GM19193 (cell line): ENCODE measurements around the gene LRRC61.
A peak's percentile ranks its signal among the peaks of the same experiment; 100 is the strongest.

ENCODE experiments used
- POLR2A ChIP-seq: IDR thresholded peaks from 4 replicates; pipeline ENCODE4 v1.6.1; 2011; ENCODE audit not compliant: insufficient read depth, insufficient read length; ENCODE audit errors: extremely low read depth

The LRRC61 gene, protein sequence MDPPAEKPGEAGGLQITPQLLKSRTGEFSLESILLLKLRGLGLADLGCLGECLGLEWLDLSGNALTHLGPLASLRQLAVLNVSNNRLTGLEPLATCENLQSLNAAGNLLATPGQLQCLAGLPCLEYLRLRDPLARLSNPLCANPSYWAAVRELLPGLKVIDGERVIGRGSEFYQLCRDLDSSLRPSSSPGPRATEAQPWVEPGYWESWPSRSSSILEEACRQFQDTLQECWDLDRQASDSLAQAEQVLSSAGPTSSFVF

DNA sequence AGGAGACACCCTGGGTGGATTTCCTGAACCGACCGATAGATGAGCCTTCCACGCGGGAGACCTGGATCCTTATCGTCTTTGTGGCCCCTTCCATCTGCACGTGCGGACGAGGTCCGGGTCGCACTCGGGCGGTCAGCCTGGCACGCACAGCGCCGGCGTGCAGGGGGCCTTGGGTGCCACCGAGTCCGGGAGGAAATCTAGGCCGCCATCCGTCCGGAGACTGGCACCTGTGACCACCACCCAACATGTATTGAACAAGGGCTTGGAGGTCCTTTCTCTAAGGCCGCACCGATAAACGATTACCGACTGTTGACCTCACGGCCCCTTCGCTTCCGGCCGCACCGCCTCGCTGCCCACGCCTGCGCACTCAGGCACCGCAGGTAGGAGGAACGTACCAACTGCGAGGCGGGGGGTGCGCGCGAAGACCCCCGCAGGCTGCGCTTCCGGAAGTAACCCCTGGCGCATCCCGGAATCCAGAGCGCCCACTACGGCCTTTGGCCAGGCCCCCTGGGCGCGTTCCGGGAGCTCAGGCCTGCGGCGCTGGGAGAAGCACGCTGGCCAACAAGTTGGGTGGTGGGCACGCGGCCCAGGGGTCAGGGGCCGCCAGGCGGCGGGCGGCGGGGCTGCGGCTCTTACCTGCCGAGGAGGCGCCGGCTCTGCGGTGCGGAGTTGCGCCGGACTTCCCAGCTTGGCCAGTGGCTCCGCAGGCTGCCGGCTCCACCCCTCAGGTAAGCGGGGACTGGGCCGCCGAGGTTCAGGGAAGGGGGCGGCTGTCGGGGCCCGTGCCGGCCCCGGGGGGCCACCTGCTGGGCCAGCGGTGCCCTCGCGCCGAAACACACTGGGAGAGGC lies at the start of gene LRRC61, which contains the start of gene ACTR3C:
Gene LRRC61, plus strand, starts transcription at position 523 of the 849 bp plus-strand sequence. CDS start 13,507 bp downstream, outside the sequence.
Gene ACTR3C, minus strand, starts transcription at position 713 of the 849 bp plus-strand sequence. CDS start 28,249 bp downstream, outside the sequence.
- TF ChIP-seq POLR2A, result peak; percentile 86

DNA sequence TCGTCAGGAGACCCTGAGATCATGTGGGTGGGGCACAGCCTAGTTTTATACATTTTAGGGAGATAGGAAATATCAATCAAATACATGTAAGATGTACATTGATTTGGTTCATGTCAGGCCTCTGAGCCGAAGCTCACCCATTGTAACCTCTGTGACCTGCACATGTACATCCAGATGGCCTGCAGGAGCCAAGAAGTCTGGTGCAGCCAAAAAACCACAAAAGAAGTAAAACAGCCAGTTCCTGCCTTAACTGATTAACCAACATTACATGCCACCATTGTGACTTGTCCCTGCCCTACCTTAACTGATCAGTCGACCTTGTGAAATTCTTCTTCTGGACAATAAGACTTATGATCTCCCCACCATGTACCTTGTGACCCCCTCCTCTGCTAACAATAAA lies 16.0 kb upstream of the LRRC61 start:
- TF ChIP-seq POLR2A, result no peak

DNA sequence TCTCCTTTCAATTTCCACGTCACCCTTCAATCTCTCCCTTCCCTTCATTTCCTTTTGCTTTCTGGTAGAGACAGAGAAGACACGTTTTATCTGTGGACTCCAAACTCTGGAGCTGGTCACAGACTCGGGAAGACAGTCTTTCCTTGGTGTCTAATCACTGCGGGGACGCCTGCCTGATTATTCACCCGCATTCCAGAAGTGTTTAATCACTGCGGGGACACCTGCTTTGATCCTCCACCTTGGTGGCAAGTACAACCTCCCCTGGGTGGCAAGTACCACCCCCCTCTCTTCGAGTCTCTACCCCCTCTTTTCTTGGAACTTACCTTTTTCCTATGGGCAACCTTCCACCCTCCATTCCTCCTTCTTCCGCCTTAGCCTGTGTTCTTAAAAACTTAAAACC lies 15.3 kb upstream of the LRRC61 start:
- no peak for TF ChIP-seq POLR2A

DNA sequence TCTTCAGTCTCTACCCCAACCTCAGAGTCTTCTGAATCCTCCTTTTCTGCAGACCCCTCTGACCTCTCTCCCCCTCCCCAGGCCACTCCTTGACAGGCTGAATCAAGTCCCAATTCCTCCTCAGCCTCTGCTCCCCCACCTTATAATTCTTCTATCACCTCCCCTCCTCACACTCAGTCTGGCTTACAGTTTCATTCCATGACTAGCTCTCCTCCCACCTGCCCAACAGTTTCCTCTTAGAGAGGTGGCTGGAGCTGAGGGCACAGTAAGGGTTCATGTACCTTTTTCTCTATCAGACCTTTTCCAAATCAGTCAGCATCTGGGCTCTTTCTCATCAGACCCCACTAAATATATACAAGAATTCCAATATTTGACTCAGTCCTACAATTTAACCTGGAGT lies 14.6 kb upstream of the LRRC61 start:
- no peak for TF ChIP-seq POLR2A

DNA sequence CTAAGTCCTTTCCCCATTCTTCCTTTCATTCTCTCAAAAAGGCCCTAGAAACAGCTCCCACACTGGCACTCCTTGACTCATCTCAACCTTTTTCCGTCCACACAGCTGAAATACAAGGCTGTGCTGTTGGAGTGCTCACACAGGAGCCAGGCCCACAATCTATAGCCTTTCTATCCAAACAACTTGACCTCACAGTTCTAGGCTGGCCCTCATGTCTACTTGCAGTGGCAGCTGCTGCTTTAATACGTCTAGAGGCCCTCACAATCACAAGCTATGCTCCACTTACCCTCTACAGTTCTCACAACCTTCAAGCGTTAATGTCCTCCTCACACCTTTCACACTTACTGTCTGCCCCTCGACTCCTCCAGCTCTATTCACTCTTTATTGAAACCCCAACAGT lies 12.0 kb upstream of the LRRC61 start:
- no peak for TF ChIP-seq POLR2A

DNA sequence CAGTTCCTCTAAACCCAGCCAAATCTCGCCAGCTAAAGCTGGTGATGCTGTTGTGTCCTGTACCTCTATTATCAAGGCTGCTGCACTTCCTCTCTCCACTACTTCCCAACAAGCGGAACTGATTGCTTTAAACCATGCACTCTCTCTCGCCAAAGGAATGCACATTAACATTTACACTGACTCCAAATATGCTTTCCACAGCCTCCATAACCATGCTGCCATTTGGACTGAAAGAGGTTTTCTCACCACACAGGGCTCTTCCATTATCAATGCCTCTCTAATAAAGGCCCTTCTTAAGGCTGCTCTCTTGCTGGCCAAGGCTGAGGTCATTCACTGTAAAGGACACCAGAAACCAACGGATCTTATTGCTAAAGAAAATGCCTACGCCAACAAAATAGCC lies 11.4 kb upstream of the LRRC61 start:
- no peak for TF ChIP-seq POLR2A

DNA sequence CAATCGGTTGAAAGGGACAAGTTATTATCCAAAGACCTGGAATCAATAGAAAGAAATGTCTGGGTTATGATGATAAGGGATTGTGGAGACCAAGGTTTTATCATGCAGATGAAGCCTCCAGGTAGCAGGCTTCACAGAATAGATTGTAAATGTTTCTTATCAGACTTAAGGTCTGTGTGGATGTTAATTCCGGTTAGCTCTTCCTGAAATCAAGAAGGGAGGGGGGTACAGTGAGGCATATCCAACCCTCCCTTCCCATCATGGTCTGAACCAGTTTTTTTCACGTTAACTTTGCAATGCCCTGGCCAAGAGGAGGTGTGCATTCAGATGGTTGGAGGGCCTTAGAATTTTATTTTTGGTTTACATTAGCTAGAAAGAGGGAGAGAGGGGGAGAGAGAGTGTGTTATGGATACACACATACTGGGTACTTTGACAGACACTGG lies 9.8 kb upstream of the LRRC61 start:
- TF ChIP-seq POLR2A, result no peak

DNA sequence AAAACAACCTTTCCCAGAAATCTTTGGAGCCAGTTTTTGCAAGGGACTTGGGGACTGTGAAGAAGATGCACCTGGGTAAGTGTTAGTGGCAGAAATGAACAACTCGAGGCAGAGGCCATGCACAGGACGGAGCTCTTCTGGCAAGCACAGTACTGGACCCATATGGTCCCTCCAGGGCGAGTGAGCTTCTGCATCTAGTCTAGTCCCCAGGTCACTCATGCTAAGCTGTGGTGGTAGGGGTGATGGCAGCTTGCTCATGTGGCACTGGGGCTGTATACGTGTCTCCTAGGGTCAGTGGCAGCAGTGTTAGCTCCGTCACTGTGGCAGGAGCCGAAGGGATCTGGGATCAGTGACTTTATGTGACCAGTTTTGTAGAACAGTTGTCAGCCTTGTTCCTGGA lies 9.3 kb upstream of the LRRC61 start:
- TF ChIP-seq POLR2A, result no peak

DNA sequence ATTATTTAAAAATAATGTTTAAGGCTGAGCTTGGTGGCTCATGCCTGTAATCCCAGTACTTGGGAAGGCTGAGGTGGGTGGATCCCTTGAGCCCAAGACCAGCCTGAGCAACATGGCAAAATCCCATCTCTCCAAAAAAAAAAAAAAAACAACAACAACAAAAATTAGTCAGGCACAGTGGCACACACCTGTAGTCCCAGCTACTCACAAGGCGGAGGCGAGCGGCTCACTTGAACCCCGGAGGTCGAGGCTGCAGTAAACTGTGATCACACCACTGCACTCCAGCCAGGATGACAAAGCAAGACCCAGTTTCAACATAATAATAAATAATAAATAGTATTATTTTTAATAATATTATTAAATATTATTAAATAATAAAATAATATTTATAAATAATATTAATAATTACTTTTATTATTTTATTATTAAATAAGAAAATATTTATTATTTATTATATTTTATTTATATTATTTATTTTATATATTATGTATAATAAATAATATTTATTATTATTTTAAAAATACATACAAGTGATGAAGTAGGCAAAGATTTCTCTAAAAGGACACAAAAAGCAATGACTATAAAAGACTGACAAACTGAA lies 8.4 kb upstream of the LRRC61 start:
- no peak for TF ChIP-seq POLR2A

DNA sequence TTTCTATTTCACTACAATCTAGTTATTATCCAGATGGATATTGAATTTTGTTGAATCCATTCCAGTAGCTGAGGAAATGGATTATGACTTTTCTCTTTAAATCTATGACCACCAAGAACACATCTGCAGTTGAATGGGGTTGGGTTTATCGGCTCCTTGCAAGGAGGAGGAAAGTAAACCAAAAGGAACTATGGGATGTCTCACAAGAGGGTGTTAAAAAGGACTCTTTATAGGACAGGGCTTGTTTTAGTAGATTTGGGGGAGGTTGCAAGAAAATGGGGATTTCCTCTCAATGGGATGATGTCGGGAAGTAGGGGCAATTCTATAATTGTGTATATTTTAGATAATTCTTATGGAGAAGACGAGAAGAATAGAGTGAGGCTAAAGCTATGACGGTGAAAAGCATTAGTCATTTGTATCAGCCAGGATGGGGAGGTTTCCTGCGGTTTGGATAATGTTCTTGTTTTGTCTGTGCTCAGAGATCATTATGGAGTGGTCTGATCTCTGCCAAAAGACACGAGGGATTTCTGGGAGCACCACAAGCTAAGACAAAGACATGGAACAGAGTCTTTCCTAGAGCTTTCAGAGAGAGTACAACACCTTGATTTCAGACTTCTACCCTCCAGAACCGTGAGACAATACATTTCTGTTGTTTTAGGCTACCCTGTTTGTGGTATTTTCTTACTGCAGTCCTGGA lies 5.3 kb upstream of the LRRC61 start:
- TF ChIP-seq POLR2A, result no peak

DNA sequence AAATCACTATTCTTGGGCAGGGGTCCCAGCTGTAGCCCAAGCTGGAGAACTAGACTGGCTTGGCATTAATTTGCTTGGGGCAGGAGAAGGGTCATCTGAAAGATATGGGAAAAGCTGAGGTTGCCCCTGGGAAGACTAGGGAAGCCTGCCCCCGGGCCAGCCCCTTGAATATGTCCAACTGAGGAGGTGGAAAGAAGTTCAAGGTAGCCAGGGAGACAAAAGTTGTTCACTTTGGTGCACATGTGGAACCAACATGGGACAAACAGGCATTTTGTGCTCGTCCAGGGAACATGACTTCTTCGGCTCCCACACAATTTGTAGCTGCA lies 1.4 kb upstream of the LRRC61 start:
- no peak for TF ChIP-seq POLR2A

DNA sequence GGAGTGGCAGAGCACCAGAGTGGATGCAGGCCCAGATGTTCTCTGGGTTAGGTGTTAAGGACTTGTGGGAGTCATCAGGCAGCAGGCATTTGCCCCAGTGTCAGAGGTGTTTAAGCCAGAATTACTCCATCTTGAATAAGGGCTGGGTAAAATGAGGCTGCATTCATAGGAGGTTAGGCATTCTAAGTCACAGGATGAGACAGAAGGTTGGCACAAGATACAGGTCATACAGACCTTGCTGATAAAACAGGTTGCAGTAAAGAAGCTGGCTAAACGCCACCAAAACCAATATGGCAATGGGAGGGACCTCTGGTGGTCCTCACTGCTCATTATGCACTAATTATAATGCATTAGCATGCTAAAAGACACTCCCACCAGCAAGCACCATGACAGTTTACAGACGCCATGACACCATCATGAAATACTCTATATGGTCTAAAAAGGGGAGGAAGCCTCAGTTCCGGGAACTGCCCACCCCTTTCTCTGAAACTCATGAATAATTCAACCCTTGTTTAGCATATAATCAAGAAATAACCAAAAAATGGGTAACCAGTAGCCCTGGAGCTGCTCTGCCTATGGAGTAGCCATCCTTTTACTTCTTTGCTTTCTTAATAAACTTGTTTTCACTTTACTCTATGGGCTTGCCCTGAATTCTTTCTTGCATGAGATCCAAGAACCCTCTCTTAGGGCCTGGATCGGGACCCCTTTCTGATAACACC lies 882 bp upstream of the LRRC61 start:
- TF ChIP-seq POLR2A, result no peak

DNA sequence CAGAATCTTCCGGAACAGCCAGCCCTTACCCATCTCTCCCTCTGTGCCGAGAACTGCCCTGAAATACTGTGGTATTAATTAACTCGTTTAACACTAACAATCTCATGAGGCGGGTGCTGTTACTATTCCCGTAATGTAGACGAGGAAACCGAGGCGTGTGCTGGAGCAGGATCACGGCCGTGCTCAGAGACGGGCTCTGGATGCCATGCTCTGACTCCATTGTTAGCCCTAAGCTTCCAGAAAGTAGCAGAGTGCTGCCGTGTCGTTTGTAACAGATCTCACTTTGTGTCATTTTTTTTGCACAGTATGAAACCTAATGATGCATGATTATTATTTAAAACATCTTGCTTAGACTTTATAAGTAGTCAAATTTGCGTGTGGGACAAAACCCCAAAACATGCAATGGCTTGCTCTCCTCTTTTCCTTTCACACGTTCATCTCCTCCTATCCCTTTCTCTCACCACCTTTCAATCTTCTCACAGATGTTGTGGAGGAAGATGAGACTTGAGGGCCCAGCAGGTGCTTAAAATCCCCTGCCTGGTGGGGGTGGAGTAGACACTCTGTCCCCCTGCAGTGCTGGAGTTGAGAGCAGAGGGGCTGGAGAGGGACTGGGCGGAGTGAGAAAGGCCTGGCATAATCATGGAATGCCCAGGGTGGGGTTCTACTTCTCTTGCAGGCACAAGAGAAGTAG lies 672 bp downstream of the LRRC61 start:
- TF ChIP-seq POLR2A, result no peak

DNA sequence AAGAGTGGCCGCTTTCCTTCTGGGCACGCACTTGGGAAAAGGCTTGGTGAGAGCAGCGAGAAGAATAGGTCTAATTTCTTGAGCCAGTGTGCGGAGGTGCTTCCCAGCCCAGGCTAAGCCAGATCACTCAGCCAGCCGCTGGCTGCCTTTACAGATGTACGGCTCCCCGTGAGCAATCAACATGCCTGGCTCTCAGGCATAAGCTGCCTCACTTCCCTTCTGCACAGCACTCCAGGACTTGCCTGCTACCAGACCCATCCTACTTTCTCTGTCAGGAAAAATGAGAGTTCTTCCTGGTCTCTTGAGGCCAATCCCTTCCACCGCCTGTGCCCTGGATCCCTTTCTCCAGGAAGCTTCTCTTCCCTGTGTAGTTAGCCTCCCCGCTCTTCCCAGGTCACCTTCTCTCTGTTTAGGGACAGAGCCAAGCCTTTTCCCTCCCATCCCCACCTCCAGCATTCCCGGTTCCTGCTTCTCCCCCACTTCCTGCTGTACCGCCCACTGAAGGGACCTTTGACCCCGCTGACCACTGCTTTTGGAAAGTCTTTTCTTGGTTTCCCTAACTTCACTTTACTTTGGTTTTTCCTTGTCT lies 1.3 kb downstream of the LRRC61 start:
- no peak for TF ChIP-seq POLR2A

DNA sequence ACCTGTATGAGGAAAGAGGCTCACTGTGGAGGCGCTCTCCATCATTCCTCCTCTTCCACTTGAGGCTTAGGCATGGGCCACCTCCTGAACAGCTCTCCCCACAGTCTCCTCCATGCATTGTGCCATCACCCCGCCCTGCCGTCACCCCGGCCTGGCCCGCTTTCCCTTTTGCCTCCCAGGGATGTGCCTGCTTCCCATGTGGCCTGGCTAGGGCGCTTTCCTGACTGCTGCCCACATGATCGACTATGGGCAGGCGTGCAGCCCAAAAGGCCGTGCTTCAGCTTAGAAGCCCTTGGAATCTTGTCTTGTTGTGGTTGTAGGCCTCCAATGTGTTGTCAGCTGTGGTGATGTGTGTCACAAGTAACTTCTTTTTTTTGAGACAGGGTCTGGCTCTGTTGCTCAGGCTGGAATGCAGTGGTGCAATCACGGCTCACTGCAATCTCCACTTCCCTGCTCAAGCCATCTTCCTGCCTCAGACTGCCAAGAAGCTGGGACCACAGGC lies 2.0 kb downstream of the LRRC61 start:
- TF ChIP-seq POLR2A, result no peak
